NCI-H2081 treated with DMSO at 0.1 percent for 48 hours (cell line): Measurements from ENCODE around the gene CCDC34.

ENCODE experiments used
- DNase-seq: peaks from one replicate; lab custom pipeline; 2025; lab: John Stamatoyannopoulos, UW

CCDC34 gene

GRCh38 chr11:27290261-27291050 is 72.6 kb downstream of the CCDC34 start:
- DNase-seq = no peak
